GM11168 (cell line): ENCODE measurements around the gene GNA14.
"Not testable (repeated sequence)": the region's sequence is repeated elsewhere in the genome, so short reads cannot be mapped to it uniquely, and the experiment has no call there.

Experiments used
- in situ Hi-C: fragments of 300-500 bp; cut with MboI; formaldehyde crosslinking; loops from one replicate; pipeline ENCODE4 v1.12.0; 2022; ENCODE audit warnings: low sequenced_read_pairs; ENCODE audit not compliant: unreplicated experiment

GNA14 gene

GRCh38 chr9:77647267-77648233 lies 572 bp downstream of the GNA14 start:
- in situ Hi-C loops = no loop called here

DNA sequence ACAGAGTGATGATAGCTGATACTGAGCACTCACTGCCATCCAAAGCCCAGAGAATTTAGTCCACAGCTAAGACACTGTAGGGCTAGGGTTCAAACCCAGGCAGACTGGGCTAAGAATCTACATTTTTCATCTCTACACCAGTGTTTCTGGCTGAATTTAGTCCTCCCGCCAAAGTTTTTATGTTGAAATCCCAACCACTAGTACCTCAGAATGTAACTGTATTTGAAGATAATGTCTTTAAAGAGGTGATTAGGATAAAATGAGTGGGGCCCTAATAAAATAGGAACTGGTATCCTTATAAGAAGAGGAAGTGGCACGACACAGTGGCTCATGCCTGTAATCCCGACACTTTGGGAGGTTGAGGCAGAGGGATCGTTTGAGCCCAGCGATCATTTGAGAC lies 4.3 kb downstream of the GNA14 start:
- in situ Hi-C loops = no loop called here

- in situ Hi-C loops = no loop called here
Measured at GRCh38 chr9:77640741-77641580, 7.2 kb downstream of the GNA14 start.

DNA sequence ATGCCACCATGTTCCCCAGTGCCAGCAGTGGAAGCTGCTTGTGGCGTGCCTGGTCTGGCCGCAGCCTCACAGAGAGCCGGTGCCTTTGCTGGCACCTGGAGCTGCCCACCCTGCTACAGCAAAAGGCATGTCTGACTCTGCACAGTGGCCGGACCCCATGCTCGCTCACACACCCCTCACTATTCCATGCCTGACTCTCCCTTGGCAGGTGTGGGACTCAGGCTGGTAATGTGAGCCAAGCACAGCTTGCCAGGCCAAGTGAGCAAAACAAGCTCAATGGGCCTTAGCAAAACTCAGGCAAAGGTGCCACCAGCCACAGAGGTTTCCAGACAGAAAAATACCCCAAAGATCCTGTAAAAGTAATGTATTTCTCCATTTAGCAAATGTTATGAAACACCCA lies 15.5 kb downstream of the GNA14 start:
- in situ Hi-C loops = no loop called here

DNA sequence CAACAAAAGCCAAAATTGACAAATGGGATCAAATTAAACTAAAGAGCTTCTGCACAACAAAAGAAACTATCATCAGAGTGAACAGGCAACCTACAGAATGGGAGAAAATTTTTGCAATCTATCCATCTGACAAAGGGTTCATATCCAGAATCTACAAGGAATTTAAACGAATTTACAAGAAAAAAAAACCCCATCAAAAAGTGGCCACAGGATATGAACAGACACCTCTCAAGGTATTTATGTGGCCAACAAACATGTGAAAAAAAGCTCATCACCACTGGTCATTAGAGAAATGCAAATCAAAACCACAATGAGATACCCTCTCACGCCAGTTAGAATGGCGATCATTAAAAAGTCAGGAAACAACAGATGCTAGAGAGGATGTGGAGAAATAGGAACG lies 19.3 kb downstream of the GNA14 start:
- in situ Hi-C loops = not testable (repeated sequence)

DNA sequence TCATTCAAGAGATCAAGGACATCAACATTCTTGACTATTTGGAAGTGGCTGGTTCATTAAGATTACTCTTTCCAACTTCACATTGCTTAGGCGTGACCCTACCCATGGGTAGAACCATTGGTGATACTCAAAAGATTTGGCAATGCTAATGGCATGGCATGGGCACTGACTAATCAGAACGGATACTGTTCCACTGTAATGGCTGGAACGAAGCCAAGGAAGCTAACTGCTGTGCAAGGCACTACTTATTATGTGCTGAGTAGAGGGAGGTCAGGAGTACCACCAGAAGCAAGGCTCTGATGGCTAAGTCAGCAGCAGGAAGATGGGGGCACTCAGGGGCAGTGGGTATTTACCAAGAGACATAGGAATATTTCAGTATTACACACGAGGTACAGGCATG lies 31.9 kb downstream of the GNA14 start:
- in situ Hi-C loops = no loop called here

GRCh38 chr9:77614645-77615044 lies 33.5 kb downstream of the GNA14 start:
- in situ Hi-C loops = no loop called here

DNA sequence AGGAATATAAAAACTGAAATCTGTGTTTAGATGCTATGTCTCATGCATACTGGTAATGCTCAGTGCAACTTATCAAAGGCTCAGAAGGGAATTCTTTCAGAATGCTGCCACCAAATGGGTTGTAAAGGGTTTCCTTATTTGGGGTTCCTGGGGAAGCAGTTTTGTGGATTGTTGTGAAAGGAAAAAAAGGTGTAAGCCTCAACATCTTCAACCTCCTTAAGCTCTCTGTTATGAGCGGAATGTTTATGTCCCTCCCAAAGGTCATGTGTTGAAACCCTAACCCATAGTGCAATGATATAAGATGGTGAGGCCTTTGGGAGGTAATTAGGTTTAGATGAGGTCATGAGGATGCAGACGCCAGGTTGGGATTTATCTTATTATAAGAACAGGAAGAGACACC lies 41.6 kb downstream of the GNA14 start:
- in situ Hi-C loops = no loop called here

DNA sequence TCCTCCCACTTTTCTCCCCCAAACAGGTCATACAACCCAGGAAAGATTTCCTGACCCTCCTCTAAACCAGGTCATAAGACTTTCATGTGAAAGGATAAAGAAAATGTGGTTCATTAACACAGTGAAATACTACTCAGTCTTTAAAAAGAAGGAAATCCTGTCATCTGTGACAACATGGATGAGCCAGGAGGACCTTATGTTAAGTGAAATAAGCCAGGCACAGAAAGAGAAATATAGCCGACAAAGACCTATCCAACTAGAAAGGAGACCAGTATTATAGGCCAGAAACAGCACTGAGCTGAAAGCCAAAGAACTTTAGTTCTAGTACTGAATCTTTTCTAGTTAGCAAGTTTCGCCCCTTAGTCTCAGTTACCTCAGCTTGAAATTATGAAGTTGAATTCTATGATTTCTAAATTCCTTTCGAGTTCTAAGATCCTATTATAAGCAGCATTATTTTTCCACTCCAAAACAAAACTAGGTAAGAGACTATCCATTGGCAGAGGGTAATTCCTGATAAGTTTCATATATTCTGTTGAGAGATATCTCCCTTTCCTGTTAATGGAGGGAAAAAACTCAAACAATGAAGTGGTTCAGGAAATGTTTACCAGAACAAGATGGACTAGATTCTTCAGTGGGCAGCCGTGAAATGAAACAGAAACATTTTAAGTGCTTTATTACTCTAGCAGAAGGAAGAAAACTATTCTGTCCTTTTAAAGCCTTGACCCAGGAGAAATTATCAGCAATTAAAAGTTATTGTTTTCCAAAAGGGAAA lies 42.5 kb downstream of the GNA14 start:
- in situ Hi-C loops = no loop called here

- in situ Hi-C loops = no loop called here
Measured at GRCh38 chr9:77604316-77604715, 43.8 kb downstream of the GNA14 start.

GRCh38 chr9:77602852-77603251 lies 45.3 kb downstream of the GNA14 start:
- in situ Hi-C loops = no loop called here

DNA sequence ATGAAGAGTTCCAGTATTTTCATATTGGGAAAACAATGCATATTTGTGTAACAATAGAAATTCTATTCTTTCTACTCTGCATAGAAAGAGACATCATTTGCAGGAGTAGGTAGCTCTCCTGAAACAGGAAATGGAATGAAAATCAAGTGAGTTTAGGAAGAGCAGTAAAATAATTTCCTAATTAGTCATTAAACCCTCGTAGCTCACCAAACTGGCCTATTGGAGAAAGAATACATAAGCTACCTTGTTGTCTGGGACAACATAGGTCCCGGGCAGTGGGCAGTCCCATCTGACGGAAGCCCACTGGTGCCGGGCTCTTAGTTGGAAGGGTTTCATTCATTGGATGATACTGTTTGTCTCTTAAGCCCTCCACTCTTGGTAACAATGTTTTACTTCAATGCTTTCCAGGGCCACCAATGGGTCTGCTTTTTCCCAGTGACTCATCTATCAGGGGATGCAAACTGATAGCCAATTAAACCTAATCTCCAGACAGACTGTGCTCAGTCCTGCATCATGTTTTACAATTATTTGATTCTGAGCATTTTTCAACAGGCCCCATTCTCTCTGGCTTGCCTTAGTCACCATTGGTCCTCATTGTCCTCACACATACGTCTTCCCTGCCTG lies 46.5 kb downstream of the GNA14 start:
- in situ Hi-C loops = no loop called here

GRCh38 chr9:77600810-77601209 lies 47.3 kb downstream of the GNA14 start:
- in situ Hi-C loops = no loop called here

- in situ Hi-C loops = no loop called here
Measured at GRCh38 chr9:77599492-77599891, 48.6 kb downstream of the GNA14 start.

DNA sequence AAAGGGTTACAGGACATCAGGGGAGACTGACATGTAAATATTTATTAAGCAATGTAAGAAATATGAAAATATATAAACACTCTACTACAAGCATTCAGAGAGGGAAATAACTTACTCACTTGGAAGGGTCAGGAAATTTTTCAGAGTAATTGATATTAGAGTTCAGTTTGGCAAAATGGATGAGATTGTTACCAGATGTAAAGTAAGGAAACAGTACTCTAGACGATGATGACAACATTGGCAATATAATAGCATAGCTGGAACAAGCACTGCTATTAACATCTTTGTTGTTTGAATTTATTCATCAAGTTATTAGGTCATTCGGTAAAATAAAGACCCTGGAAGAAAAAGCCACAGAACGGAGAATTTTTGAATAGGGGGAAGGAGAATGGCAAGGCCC lies 49.1 kb downstream of the GNA14 start:
- in situ Hi-C loops = no loop called here

DNA sequence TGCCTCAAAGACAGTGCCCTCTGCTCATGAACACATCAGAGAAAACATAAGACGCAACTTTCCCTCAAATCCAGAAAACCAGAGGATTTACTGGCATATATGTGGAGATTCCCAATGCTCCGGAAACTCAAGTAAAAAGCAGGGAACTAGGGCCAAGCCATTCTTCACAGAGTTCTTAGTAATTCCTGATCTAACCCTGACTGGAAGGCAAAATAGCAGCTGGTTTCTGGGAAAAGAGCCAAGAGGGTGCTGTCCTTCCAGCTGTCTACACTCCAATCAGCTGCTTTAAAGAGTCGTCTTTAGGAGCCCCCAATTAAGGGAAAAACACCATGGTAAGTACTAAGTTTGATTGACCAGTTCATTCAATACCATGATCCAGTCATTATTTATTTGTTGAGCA lies 49.6 kb downstream of the GNA14 start:
- in situ Hi-C loops = no loop called here

DNA sequence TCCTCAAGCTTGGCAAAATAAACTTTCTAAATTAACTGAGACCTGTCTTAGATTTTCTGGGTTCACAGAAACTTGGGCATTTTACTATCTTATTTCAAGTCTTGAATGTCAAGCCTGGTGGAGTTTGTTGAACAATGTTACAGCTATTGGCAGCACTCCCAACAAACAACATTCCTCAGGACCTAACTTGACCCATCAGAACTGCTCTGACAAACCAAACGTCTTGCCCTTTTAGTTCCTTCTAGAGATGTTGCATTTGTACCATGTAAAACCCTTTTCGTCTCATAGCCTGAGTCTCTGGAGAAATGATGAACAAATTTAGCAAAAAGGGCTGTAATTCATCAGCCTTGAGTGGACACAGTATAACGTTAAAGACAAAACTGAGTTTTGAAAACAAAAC lies 51.1 kb downstream of the GNA14 start:
- in situ Hi-C loops = no loop called here

DNA sequence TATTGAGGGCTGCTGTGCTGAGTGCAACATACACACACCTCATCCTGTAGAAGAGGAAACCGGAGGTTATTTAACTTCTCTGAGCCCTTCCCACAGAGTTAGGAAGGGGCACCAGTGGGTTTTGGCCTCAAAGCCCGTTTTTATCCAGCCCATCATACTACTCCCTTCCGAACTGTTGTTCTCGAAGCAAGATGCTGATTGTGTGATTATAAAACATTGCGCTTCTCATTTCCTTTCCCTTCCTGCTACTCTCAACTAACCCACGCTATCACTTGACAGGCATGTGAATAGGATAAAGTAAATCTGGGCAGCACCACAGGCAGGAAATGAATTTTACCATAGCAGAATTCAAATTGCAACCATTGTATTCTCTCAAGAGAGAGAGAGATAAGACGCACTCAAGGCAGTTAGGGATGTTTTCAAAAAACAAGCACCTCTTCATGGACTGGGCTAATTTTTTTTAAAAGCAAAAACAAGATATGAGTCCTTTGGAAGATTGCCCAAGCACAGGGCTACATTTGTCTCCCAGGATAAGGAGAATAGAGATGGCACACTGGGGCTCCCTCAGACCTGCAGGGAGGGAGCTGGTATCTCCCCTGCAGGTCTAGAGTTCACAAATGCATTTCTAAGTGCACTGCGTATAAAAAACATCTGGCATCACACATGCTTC lies 52.6 kb downstream of the GNA14 start:
- in situ Hi-C loops = no loop called here

- in situ Hi-C loops = no loop called here
Measured at GRCh38 chr9:77594963-77595362, 53.2 kb downstream of the GNA14 start.

DNA sequence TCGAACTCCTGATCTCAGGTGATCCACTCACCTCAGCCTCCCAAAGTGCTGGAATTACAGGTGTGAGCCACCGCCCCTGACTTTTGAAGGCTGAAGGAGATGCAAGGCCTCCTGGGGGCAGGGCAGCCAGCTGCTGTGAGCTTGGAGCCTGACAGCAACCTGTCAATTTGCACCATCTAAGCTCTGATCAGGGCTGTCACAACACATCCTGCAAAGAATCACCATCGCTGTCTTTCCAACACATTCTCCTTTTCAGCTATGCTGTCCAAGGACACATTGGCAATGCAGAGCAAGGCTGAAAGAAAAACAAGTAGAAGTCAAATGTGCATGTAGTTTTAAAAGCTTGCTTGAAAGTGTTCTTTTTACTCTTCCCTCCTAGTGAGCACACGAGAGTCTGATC lies 54.6 kb downstream of the GNA14 start:
- in situ Hi-C loops = no loop called here
